ENCODE data around the gene SH3BP5L. TPM values are rescaled to one million over a fixed set of nuclear protein-coding genes. Genes with fewer than 3 reads are reported as not detected.
"Not testable (repeated sequence)": the region's sequence is repeated elsewhere in the genome, so short reads cannot be mapped to it uniquely, and the experiment has no call there.

The SH3BP5L gene
- total RNA-seq, 8 experiments from 2014 or later = 13.9 to 39.9 (median 22.6) TPM

GRCh38 chr1:248790456-248790855, 35.3 kb downstream of the SH3BP5L start:
- no peak overlapping the region for H3K4me3 ChIP-seq
- H3K27ac ChIP-seq = no peak overlapping the region
- WGBS, 10 experiments = 0 to 84% (median 55%) methylated on average over 1 to 5 of the region's 5 CpGs; no CpG with 5 or more reads in 1 of the 10 experiments
- H3K4me1 ChIP-seq (replicated peaks in 1 of 2) = no peaks in the 10 kb centered on the region
- ATAC-seq (replicated peaks in 6 of 8) = no peak
- in situ Hi-C loops (cut with MboI; ENCODE audit: low pct_unique_long_range_greater_than_20kb in 2 of 9, low sequenced_read_pairs in 9 of 9, unreplicated experiment in 9 of 9) = no loop called here

GRCh38 chr1:248789337-248789736, 36.4 kb downstream of the SH3BP5L start:
- WGBS, 10 experiments = 20 to 61% (median 43%) methylated on average over 1 to 2 of the region's 2 CpGs; no CpG with 5 or more reads in 5 of the 10 experiments
- H3K4me1 ChIP-seq (replicated peaks in 1 of 2); in situ Hi-C loops (cut with MboI; ENCODE audit: low pct_unique_long_range_greater_than_20kb in 2 of 9, low sequenced_read_pairs in 9 of 9, unreplicated experiment in 9 of 9); H3K4me3 ChIP-seq; H3K27ac ChIP-seq; ATAC-seq (replicated peaks in 6 of 8): not testable (repeated sequence)

- no peak overlapping the region for H3K4me3 ChIP-seq
- ATAC-seq (replicated peaks in 6 of 8) = no peak
- no peaks in the 10 kb centered on the region for H3K4me1 ChIP-seq (replicated peaks in 1 of 2)
- no peak overlapping the region for H3K27ac ChIP-seq
- in situ Hi-C loops (cut with MboI; ENCODE audit: low pct_unique_long_range_greater_than_20kb in 2 of 9, low sequenced_read_pairs in 9 of 9, unreplicated experiment in 9 of 9) = no loop called here
- WGBS, 10 experiments = 0 to 75% (median 41%) methylated on average over 1 to 3 of the region's 3 CpGs; no CpG with 5 or more reads in 4 of the 10 experiments
These were observed 37.4 kb downstream of the SH3BP5L start for GRCh38 chr1:248788327-248788726.

GRCh38 chr1:248787430-248787829, 38.3 kb downstream of the SH3BP5L start:
- H3K27ac ChIP-seq = no peak overlapping the region
- in situ Hi-C loops (cut with MboI; ENCODE audit: low pct_unique_long_range_greater_than_20kb in 2 of 9, low sequenced_read_pairs in 9 of 9, unreplicated experiment in 9 of 9) = no loop called here
- WGBS, 10 experiments = 24 to 94% (median 70%) methylated on average over 2 to 4 of the region's 4 CpGs; no CpG with 5 or more reads in 3 of the 10 experiments
- no peak overlapping the region for H3K4me3 ChIP-seq
- H3K4me1 ChIP-seq (replicated peaks in 1 of 2) = no peaks in the 10 kb centered on the region
- no peak for ATAC-seq (replicated peaks in 6 of 8)

- in situ Hi-C loops (cut with MboI; ENCODE audit: low pct_unique_long_range_greater_than_20kb in 2 of 9, low sequenced_read_pairs in 9 of 9, unreplicated experiment in 9 of 9) = no loop called here
- ATAC-seq (replicated peaks in 6 of 8) = peak in 6 of 8 experiments; percentile 16 to 58 (median 36)
These were observed 39.6 kb downstream of the SH3BP5L start for GRCh38 chr1:248786156-248786555.

GRCh38 chr1:248783367-248783766, 42.3 kb downstream of the SH3BP5L start:
- no peaks in the 10 kb centered on the region for H3K4me1 ChIP-seq (replicated peaks in 1 of 2)
- WGBS, 10 experiments = 17 to 61% (median 40%) methylated on average over 1 to 3 of the region's 3 CpGs; no CpG with 5 or more reads in 5 of the 10 experiments
- H3K27ac ChIP-seq = no peak overlapping the region
- in situ Hi-C loops (cut with MboI; ENCODE audit: low pct_unique_long_range_greater_than_20kb in 2 of 9, low sequenced_read_pairs in 9 of 9, unreplicated experiment in 9 of 9) = no loop called here
- ATAC-seq (replicated peaks in 6 of 8) = no peak
- no peak overlapping the region for H3K4me3 ChIP-seq

More at GRCh38 chr1:248786156-248786555, 39.6 kb downstream of the SH3BP5L start:
- no peak overlapping the region for H3K27ac ChIP-seq
- no peaks in the 10 kb centered on the region for H3K4me1 ChIP-seq (replicated peaks in 1 of 2)
- 33 to 80% (median 58%) methylated on average over 1 to 3 of the region's 3 CpGs; no CpG with 5 or more reads in 2 of the 10 experiments for WGBS, 10 experiments
- no peak overlapping the region for H3K4me3 ChIP-seq

GRCh38 chr1:248782416-248783141, 43.1 kb downstream of the SH3BP5L start:
- in situ Hi-C loops (cut with MboI; ENCODE audit: low pct_unique_long_range_greater_than_20kb in 2 of 9, low sequenced_read_pairs in 9 of 9, unreplicated experiment in 9 of 9) = no loop called here
- no peak for ATAC-seq (replicated peaks in 6 of 8)
- Histone ChIP-seq H3K27ac (no peak overlapping the region), H3K4me1 (replicated peaks in 1 of 2) (no peaks in the 10 kb centered on the region), H3K4me3 (no peak overlapping the region)
- 0 to 91% (median 69%) methylated on average over 1 to 15 of the region's 16 CpGs; no CpG with 5 or more reads in 2 of the 10 experiments for WGBS, 10 experiments

- Histone ChIP-seq H3K4me3 (no peak overlapping the region), H3K4me1 (replicated peaks in 1 of 2) (no peaks in the 10 kb centered on the region), H3K27ac (no peak overlapping the region)
- in situ Hi-C loops (cut with MboI; ENCODE audit: low pct_unique_long_range_greater_than_20kb in 2 of 9, low sequenced_read_pairs in 9 of 9, unreplicated experiment in 9 of 9) = no loop called here
- 17 to 50% (median 33%) methylated on average over 1 to 2 of the region's 2 CpGs; no CpG with 5 or more reads in 3 of the 10 experiments for WGBS, 10 experiments
- ATAC-seq (replicated peaks in 6 of 8) = no peak
These were observed 46.4 kb downstream of the SH3BP5L start for GRCh38 chr1:248779350-248779749.

GRCh38 chr1:248778906-248779305, 46.8 kb downstream of the SH3BP5L start:
- no peak for ATAC-seq (replicated peaks in 6 of 8)
- in situ Hi-C loops (cut with MboI; ENCODE audit: low pct_unique_long_range_greater_than_20kb in 2 of 9, low sequenced_read_pairs in 9 of 9, unreplicated experiment in 9 of 9) = no loop called here
- 43 to 86% (median 64%) methylated on average over 2 of the region's 2 CpGs; no CpG with 5 or more reads in 3 of the 10 experiments for WGBS, 10 experiments
- Histone ChIP-seq H3K27ac (no peak overlapping the region), H3K4me3 (no peak overlapping the region), H3K4me1 (replicated peaks in 1 of 2) (no peaks in the 10 kb centered on the region)

- Histone ChIP-seq H3K4me3 (no peak overlapping the region), H3K4me1 (replicated peaks in 1 of 2) (no peaks in the 10 kb centered on the region), H3K27ac (no peak overlapping the region)
- in situ Hi-C loops (cut with MboI; ENCODE audit: low pct_unique_long_range_greater_than_20kb in 2 of 9, low sequenced_read_pairs in 9 of 9, unreplicated experiment in 9 of 9) = no loop called here
- ATAC-seq (replicated peaks in 6 of 8) = peak in 3 of 8 experiments; percentile 47 to 93 (median 92)
These were observed 48.7 kb downstream of the SH3BP5L start for GRCh38 chr1:248776991-248777390.

- WGBS, 10 experiments = 33 to 83% (median 59%) methylated on average over 2 to 4 of the region's 4 CpGs; no CpG with 5 or more reads in 1 of the 10 experiments
- in situ Hi-C loops (cut with MboI; ENCODE audit: low pct_unique_long_range_greater_than_20kb in 2 of 9, low sequenced_read_pairs in 9 of 9, unreplicated experiment in 9 of 9) = no loop called here
- ATAC-seq (replicated peaks in 6 of 8) = no peak
- H3K27ac ChIP-seq = no peak overlapping the region
- H3K4me3 ChIP-seq = no peak overlapping the region
- H3K4me1 ChIP-seq (replicated peaks in 1 of 2) = no peaks in the 10 kb centered on the region
These were observed 50.3 kb downstream of the SH3BP5L start for GRCh38 chr1:248775441-248775840.

All from motor neuron (in vitro differentiated cells).